T-helper 17 cell (primary cell): Measurements from ENCODE around the gene DCUN1D2. TPM values are rescaled to one million over a fixed set of nuclear protein-coding genes. Genes with fewer than 3 reads are reported as not detected.

Experiments used
- ATAC-seq: fragments of 150-1000 bp; cut with Tn5 transposase; 2 replicates; pipeline ENCODE4 v1.10.0; 2021; ENCODE audit warnings: mild to moderate bottlenecking, moderate library complexity
- DNase-seq, 3 donors: peaks; one replicate each; pipeline versions ENCODE4 v3.0.0 to v3.0.0-alpha.2; 2020 to 2021
- H3K9me3 ChIP-seq: one replicate; pipeline ENCODE4 v1.7.0; 2013; ENCODE audit warnings: low read length, mild to moderate bottlenecking; ENCODE audit not compliant: control insufficient read depth, poor library complexity, severe bottlenecking
- H3K27ac Mint-ChIP-seq: one replicate; pipeline ENCODE4 v1.8.0; 2022; ENCODE audit warnings: mild to moderate bottlenecking, moderate library complexity, mixed read lengths
- H3K27me3 Mint-ChIP-seq: one replicate; pipeline ENCODE4 v1.8.0; 2022; ENCODE audit warnings: mixed read lengths
- H3K36me3 Mint-ChIP-seq: one replicate; pipeline ENCODE4 v1.8.0; 2022; ENCODE audit warnings: low read depth, mixed read lengths
- H3K4me1 Mint-ChIP-seq: one replicate; pipeline ENCODE4 v1.8.0; 2022; ENCODE audit warnings: mild to moderate bottlenecking, mixed read lengths
- H3K4me3 Mint-ChIP-seq: one replicate; pipeline ENCODE4 v1.8.0; 2022; ENCODE audit warnings: mild to moderate bottlenecking, moderate library complexity, mixed read lengths
- total RNA-seq, 4 donors: library from RNA in 2 of 4; stranded (reverse) in 2 of 4; gene quantifications; one replicate each; pipeline ENCODE4 v1.2.3 and lab custom pipeline; 2022 to 2026

The DCUN1D2 gene
- total RNA-seq, 2 donors from 2014 or later = 12.8 to 15.2 TPM

DNA sequence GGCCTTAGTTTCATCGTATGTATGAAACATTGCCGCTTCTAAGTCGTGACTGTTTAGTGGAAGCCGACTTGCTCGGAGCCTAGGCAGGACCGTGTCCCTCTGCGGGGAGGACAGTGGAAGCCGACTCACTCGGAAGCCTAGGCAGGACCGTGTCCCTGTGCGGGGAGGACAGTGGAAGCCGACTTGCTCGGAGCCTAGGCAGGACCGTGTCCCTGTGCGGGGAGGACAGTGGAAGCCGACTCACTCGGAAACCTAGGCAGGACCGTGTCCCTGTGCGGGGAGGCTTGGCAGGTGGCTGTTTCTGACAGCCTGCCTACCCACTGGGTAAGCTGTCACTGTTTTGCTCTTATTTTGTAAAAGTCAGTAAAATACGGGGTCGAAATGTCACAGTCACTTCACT, 20.4 kb upstream of the DCUN1D2 start:
- H3K9me3 ChIP-seq = no peaks in the 10 kb centered on the region
- Mint-ChIP-seq H3K4me1 (peaks cover 13% of the 10 kb centered on the region), H3K4me3 (no peak overlapping the region), H3K27ac (no peak overlapping the region), H3K27me3 (no peaks in the 10 kb centered on the region), H3K36me3 (peaks cover 2% of the 10 kb centered on the region)
- DNase-seq (no peak), ATAC-seq (no peak)

DNA sequence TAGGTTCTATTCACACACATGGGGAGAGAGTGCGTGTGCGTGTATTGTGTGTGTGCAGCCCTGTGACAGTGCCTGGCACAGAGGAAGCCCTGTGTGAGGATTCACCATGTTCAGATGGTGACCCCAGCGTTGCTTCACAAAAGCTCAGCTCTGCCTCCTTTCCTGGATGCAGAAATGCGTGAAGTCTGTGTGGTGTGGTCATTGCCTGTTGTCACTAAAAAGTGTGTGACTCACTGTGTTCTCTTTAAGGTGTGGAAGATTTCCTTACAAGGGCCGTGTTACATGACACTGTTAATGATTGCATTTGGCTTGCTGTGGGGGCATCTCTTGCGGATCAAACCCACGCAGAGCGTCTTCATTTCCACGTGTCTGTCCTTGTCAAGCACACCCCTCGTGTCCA, 19.5 kb upstream of the DCUN1D2 start:
- ATAC-seq (no peak), DNase-seq (no peak)
- Mint-ChIP-seq H3K4me1 (peaks cover 16% of the 10 kb centered on the region), H3K27ac (peak overlapping the region; percentile 54), H3K27me3 (no peaks in the 10 kb centered on the region), H3K36me3 (peaks cover 2% of the 10 kb centered on the region), H3K4me3 (no peak overlapping the region)
- no peaks in the 10 kb centered on the region for H3K9me3 ChIP-seq

DNA sequence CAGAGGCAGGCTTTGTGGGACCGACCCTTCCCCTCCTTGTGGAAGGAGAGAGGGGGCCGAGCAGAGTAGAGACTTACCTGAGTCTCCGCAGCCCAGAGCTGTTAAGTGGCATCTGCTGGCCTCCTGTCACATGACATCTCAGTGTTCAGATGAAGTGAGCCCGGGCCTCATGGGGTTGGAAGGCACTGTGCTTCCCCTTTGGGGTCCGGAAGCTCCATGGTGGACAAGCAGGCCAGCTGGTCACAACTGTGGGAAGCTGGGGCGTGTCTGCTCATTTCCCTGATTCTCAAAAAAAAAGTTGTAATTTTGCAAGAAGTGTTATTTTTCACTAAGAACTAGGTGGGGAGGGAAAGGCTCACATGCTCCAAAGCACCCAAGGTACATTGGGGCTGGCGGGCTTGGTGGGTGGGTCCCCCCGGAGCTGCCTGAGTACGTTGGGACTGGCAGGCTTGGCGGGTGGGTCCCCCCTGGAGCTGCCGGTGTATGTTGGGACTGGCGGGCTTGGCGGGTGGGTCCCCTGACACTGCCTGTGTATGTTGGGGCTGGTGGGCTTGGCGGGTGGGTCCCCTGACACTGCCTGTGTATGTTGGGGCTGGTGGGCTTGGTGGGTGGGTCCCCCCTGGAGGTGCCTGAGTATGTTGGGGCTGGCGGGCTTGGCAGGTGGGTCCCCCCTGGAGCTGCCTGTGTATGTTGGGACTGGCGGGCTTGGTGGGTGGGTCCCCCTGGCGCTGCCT, 18.2 kb upstream of the DCUN1D2 start:
- ATAC-seq (no peak), DNase-seq (no peak)
- Mint-ChIP-seq H3K36me3 (no peaks in the 10 kb centered on the region), H3K4me3 (no peak overlapping the region), H3K27ac (no peak overlapping the region), H3K4me1 (peaks cover 13% of the 10 kb centered on the region), H3K27me3 (no peaks in the 10 kb centered on the region)
- H3K9me3 ChIP-seq = no peaks in the 10 kb centered on the region

DNA sequence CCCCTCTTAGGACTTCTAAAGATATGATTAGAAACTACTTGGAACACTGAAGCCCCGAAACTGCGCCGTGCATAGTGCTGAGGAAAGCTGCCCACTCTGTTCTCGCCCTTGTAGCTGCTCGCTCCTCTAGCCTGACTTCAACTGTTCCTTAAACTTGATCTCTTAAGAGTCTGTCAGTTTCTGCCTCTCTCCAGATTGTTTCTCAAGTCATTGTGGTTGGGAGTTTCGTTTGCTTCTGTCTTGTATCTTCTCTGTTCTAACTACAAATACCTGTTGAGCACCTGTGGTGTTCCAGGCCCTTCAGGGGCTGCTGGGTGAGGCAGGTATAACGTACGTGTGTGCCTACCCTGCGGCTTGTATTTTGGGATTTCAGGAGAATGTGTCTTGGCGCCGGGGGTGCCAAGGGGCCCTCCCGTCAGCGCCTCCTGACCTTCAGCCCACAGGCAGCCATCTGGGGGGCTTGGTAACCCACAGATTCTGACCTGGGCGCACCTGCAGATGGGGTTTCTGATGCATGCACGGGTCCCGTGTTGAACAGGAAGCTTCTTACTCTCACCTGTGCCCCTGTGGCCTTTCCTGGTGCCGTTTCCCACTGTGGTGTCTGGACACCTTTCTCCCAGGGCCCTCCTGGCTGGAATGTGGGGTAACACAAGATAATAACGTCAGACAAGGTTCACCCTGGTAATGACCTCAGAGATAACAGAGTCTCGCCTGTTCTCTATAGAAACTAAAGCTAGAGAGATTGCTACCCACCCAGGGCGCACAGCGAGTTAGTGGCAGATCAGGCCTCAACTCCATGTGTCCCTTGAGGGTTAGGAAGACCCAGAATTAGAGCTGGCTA, 17.2 kb upstream of the DCUN1D2 start:
- no peak overlapping the region for H3K27ac Mint-ChIP-seq
- DNase-seq (no peak), ATAC-seq (no peak)
- H3K36me3 Mint-ChIP-seq = no peaks in the 10 kb centered on the region
- no peak overlapping the region for H3K4me3 Mint-ChIP-seq
- no peaks in the 10 kb centered on the region for H3K27me3 Mint-ChIP-seq
- H3K9me3 ChIP-seq = no peaks in the 10 kb centered on the region
- H3K4me1 Mint-ChIP-seq = peaks cover 9% of the 10 kb centered on the region

DNA sequence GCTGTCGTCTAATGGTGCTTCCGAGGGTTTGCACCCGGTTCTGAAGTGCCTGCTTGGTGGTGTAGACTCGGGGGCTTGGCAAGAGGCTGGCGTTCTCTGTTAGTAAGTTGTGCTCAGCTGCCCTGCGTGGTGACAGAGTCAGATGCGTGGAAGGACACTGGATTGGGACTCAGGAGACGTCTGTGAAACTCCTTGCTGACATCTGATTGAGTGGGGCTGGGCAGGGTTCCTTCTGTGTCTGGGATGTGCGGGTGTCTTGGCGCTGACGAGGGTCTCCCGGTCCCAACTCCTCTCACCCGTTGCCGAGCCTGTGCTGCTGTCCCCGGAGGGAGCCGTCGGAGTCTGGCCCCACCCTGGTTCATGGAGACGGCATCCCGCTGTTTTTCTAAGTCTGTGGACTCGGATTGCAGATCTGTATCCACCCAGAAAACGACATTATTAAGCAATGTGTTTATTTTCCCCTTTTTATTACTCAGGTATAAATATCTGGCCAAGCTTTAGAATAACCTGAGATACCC, 16.4 kb upstream of the DCUN1D2 start:
- DNase-seq (no peak), ATAC-seq (no peak)
- no peaks in the 10 kb centered on the region for H3K9me3 ChIP-seq
- Mint-ChIP-seq H3K27me3 (no peaks in the 10 kb centered on the region), H3K27ac (no peak overlapping the region), H3K4me3 (no peak overlapping the region), H3K4me1 (peaks cover 7% of the 10 kb centered on the region), H3K36me3 (no peaks in the 10 kb centered on the region)

DNA sequence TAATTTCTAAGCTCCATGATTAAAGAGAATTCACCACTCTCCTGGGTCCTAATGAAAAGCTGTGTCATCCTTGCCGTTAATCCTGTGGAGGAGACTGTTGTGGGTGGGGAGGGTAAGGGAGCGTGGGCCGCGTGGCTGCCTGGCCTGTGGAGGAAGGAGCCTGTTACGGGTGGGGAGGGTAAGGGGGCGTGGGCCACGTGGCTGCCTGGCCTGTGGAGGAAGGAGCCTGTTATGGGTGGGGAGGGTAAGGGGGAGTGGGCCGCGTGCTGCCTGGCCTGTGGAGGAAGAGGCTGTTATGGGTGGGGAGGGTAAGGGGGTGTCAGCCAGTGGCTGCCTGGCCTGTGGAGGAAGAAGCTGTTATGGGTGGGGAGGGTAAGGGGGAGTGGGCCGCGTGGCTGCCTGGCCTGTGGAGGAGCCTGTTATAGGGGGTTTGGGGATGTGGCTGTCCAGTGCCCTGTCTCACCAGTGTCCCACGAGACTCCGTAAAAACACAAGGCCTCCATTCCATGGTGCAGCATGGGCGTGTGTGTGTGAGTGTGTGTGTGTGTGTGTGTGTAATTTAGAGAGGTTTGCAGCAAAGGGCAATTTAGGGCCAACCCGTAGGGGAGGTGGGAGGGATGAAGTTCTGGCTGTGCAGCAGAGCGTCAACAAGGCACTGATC, 15.6 kb upstream of the DCUN1D2 start:
- peaks cover 7% of the 10 kb centered on the region for H3K4me1 Mint-ChIP-seq
- H3K27me3 Mint-ChIP-seq = no peaks in the 10 kb centered on the region
- DNase-seq (no peak), ATAC-seq (no peak)
- H3K9me3 ChIP-seq = no peaks in the 10 kb centered on the region
- H3K4me3 Mint-ChIP-seq = no peak overlapping the region
- no peak overlapping the region for H3K27ac Mint-ChIP-seq
- no peaks in the 10 kb centered on the region for H3K36me3 Mint-ChIP-seq

DNA sequence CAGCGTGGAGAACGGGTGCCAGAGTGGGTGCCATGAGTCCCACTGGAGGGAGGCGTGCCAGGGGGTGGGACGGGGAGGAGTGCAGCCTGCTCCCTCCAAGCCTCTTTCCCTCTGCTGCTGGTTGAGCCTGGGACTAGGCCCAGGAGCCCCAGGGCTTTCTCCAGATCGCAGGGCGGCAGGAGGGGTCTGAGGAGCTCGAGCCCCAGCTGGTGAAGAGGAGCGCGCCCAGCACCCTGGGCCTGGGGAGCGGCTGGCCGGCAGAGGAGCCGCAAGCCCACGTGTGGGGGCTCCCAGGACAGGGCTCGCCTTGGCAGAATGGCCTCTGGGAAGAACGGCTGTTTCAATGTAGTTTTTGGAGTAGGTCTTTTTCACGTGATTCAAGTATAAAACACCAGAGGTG, 12.2 kb upstream of the DCUN1D2 start:
- ATAC-seq = no peak
- no peak overlapping the region for H3K4me3 Mint-ChIP-seq
- no peak for DNase-seq
- no peaks in the 10 kb centered on the region for H3K36me3 Mint-ChIP-seq
- H3K27me3 Mint-ChIP-seq = no peaks in the 10 kb centered on the region
- H3K9me3 ChIP-seq = no peaks in the 10 kb centered on the region
- H3K4me1 Mint-ChIP-seq = peaks cover 5% of the 10 kb centered on the region
- H3K27ac Mint-ChIP-seq = no peak overlapping the region

DNA sequence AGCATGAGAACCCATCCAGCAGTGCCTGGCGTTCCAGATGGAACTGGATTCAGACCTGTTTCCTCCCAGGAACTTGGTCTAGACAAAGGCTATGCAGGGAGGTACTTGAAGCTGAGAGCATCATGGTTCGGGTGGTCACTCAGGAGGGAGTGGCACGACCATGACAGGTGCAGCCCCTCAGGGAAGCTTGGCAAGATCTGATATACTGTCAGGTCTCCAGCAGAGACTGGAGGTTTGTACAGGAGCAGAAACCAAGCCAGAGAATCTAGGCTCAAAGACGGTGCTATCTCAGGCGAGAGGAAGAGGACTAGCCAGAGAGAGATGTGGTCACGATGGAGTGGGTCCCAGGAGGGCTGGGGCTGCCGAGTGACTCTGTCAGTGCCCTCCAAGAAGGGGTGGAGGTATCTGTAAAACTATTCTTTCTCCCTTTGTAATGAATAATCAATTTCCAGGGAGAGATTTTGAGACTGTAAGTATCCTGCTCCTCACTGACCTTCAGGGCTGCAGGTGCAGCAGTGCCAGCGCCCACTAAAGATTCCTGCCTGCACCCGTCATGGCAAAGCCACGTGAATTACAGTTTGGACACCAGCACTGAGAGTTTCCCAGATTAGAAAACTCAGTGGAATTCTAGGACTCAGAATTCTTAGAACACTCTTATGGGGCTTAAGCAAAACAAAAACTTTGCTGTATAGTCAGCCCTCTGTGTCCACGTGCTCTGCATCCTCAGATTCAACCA, 10.2 kb upstream of the DCUN1D2 start:
- Mint-ChIP-seq H3K27ac (no peak overlapping the region), H3K4me1 (peaks cover 9% of the 10 kb centered on the region), H3K36me3 (peaks cover 2% of the 10 kb centered on the region), H3K27me3 (no peaks in the 10 kb centered on the region), H3K4me3 (no peak overlapping the region)
- H3K9me3 ChIP-seq = no peaks in the 10 kb centered on the region
- no peak for DNase-seq
- ATAC-seq = no peak

DNA sequence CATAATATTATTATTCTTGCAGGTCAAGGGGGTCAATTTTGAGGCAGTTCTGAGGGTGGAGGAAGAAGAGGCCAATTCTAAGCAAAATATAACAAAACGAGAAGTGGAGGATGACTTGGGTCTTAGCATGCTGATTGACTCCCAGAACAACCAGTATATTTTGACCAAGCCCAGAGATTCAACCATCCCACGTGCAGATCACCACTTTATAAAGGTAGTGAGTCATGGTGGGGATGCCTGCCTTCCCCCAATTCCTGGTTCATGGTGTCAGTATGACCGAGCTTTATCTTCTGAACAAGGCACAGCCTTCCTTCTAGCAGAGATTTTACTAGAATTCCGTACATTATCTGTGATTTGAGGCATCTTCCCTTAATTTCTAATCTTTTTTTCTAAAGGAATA, 9.4 kb upstream of the DCUN1D2 start:
- Mint-ChIP-seq H3K36me3 (peaks cover 3% of the 10 kb centered on the region), H3K4me3 (no peak overlapping the region), H3K27me3 (no peaks in the 10 kb centered on the region), H3K4me1 (peaks cover 13% of the 10 kb centered on the region), H3K27ac (no peak overlapping the region)
- no peaks in the 10 kb centered on the region for H3K9me3 ChIP-seq
- DNase-seq (no peak), ATAC-seq (no peak)

DNA sequence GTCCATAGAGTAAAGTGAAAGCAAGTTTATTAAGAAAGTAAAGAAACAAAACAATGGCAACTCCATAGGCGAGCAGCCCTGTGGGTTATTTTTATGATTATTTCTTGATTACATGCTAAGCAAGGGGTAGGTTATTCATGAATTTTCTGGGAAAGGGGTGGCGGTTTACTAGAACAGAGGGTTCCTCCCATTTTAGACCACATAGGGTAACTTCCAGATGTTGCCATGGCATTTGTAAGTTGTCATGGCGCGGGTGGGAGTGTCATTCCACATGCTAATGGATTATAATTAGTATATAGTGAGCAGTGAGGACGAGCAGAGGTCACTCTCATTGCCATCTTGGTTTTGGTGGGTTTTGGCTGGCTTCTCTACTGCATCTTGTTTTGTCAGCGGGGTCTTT, 8.4 kb upstream of the DCUN1D2 start:
- Mint-ChIP-seq H3K4me3 (no peak overlapping the region), H3K27ac (no peak overlapping the region), H3K36me3 (peaks cover 3% of the 10 kb centered on the region), H3K4me1 (peaks cover 17% of the 10 kb centered on the region), H3K27me3 (no peaks in the 10 kb centered on the region)
- ATAC-seq = no peak
- DNase-seq = no peak
- H3K9me3 ChIP-seq = no peaks in the 10 kb centered on the region

DNA sequence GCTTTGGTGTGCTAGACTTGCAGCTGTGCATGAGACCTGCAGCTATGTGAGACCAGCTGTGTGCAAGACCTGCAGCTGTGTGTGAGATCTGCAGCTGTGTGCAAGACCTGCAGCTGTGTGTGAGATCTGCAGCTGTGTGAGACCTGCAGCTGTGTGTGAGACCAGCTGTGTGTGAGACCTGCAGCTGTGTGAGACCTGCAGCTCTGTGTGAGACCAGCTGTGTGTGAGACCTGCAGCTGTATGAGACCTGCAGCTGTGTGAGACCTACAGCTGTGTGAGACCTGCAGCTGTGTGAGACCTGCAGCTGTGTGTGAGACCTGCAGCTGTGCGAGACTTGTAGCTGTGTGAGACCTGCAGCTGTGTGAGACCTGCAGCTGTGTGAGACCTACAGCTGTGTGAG, 6.7 kb upstream of the DCUN1D2 start:
- H3K27ac Mint-ChIP-seq = no peak overlapping the region

DNA sequence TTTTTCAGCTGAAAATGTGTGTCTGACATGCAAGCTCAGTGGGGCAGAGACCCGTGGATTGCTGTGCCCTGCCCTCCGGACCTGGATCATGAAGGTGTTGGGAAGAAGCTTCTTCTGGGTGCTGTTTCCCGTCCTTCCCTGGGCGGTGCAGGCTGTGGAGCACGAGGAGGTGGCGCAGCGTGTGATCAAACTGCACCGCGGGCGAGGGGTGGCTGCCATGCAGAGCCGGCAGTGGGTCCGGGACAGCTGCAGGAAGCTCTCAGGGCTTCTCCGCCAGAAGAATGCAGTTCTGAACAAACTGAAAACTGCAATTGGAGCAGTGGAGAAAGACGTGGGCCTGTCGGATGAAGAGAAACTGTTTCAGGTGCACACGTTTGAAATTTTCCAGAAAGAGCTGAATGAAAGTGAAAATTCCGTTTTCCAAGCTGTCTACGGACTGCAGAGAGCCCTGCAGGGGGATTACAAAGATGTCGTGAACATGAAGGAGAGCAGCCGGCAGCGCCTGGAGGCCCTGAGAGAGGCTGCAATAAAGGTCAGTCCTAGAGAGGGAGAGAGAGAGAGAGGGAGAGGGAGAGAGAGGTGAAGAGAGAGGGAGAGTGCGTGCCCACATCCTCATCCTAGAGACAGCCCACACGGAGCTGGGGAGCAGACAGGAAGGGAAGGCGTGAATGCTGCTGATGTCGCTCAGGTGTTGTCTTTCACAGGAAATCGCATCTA, 5.1 kb upstream of the DCUN1D2 start:
- H3K9me3 ChIP-seq = no peaks in the 10 kb centered on the region
- Mint-ChIP-seq H3K36me3 (peaks cover 3% of the 10 kb centered on the region), H3K27me3 (no peaks in the 10 kb centered on the region), H3K4me1 (peaks cover 17% of the 10 kb centered on the region), H3K4me3 (no peak overlapping the region), H3K27ac (peak overlapping the region; percentile 68)
- no peak for ATAC-seq
- no peak for DNase-seq

More for the DNA sequence above, 6.7 kb upstream of the DCUN1D2 start:
- H3K9me3 ChIP-seq = no peaks in the 10 kb centered on the region
- H3K27me3 Mint-ChIP-seq = no peaks in the 10 kb centered on the region
- H3K36me3 Mint-ChIP-seq = peaks cover 3% of the 10 kb centered on the region
- H3K4me1 Mint-ChIP-seq = peaks cover 17% of the 10 kb centered on the region
- ATAC-seq (no peak), DNase-seq (no peak)
- H3K4me3 Mint-ChIP-seq = no peak overlapping the region
